ENCODE measurements around the gene RGS2. TPM values are rescaled to one million over a fixed set of nuclear protein-coding genes. Genes with fewer than 3 reads are reported as not detected.

The RGS2 gene
- total RNA-seq, 1 donor from 2014 or later, result 17.1 TPM

DNA sequence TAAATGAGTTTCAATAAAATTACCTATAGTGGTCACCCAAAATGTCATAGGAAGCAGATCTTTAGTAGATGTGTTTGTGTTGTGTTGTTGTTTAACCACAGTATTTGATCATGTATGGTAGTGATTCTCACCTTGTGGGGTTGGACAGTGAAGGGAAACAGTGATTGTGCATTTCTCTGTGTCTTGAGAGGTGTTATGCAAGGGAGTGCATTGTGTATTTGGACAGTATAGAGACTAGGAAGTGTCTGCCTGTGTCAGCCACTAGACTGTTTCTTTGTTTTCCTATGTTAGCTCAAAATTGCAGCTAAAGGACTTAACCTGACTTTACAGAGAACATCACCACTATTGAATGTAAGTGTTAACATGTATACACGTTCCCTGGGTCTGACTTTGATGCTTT lies 6.0 kb downstream of the RGS2 start:
- DNase-seq, result no peak
- ATAC-seq, result peak; percentile 34
- intact Hi-C loops (cut with micrococcal nuclease), result no loop called here

DNA sequence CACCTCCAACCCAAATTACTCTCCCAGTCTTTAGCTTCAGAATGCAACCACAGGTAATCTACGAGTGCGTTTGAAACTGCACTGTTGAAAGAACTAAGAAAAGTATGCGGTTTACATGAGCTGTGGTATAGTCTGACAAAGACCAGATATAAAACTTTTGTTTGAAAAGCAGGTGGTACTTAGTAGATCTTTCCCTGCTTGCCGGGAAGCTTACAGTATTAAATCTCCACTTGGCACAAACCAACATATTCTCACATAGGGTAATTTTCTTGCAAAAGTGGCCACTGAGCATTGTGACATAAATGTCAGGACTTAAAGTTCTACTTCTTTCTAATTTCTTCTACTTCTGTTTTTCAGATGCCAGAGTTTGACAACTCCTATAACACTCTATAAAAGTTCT lies 8.4 kb downstream of the RGS2 start:
- DNase-seq (no peak), ATAC-seq (no peak)
- intact Hi-C loops (cut with micrococcal nuclease), result no loop called here

DNA sequence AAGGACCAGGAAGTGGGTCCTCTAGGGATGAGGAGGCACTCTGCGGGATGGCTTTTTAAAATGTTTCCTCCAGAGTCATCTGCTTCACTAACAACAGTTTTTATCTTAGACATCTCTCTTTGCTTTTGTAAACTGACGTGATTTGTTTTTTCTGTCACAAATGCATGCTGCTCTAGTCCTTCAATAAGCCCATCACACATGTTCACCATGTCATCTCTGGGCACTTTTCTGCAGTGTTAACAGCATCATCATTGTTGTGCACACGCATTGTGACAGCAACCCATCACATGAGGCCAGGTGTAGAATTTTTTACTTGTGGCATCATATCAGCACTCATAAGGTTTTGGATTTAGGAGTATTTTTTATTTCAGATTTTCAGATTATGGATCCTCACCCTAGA lies 12.5 kb downstream of the RGS2 start:
- no peak for DNase-seq

DNA sequence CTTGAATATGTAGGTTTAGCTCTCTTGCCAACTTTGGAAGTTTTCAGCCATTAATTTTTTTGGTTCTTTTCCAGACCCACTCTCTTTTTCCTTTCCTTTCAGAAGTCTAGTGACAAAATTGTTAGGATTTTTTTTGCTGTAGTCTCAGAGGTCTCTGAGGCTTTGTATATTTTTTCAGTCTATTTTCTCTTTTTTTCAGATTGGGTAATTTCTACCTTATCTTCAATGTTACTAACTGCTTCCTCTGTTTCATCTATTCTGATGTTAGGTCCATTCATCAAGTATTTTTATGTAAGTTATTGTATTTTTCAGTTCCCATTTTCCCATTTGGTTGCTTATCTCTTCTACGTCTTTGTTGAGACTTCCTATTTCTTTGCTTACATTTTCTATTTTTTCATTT lies 15.7 kb downstream of the RGS2 start:
- no peak for ATAC-seq
- DNase-seq, result no peak
- intact Hi-C loops (cut with micrococcal nuclease), result no loop called here

More for the DNA sequence above, 12.5 kb downstream of the RGS2 start:
- intact Hi-C loops (cut with micrococcal nuclease), result no loop called here
- no peak for ATAC-seq

DNA sequence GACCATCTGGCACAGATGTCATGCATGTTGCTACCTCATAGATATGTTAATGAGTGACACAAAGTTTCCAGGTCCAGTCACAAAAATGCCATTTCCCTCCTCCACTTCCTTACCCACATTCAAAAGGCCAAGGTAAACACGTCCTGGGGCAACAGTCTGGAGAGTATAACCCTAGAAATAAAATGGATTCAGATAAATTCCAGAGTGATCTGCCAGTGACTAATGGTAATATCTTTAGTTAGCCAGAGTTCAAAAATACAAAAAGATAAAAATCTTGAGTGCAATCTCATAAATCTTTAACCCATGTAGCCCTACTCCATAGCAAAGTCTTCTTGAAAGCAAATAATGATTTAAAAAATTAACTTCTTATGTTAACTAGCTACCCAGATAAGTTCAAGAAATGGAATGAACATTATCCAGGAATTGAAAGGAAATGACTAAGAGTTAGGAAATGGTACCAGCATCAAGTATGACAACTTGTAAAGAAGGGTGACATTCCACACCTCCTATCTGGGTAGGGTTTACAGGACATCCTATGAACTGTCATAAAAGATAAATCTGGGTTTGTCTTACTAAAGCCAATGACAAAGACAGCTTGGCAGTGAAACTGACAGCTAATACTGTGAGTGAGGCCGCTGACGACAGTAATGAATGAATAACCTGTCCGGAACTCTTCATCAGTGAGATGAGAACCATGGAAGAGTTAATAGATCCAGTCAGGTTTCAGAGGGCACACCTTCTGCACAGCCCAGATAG lies 18.1 kb downstream of the RGS2 start:
- ATAC-seq, result no peak
- intact Hi-C loops (cut with micrococcal nuclease), result no loop called here

DNA sequence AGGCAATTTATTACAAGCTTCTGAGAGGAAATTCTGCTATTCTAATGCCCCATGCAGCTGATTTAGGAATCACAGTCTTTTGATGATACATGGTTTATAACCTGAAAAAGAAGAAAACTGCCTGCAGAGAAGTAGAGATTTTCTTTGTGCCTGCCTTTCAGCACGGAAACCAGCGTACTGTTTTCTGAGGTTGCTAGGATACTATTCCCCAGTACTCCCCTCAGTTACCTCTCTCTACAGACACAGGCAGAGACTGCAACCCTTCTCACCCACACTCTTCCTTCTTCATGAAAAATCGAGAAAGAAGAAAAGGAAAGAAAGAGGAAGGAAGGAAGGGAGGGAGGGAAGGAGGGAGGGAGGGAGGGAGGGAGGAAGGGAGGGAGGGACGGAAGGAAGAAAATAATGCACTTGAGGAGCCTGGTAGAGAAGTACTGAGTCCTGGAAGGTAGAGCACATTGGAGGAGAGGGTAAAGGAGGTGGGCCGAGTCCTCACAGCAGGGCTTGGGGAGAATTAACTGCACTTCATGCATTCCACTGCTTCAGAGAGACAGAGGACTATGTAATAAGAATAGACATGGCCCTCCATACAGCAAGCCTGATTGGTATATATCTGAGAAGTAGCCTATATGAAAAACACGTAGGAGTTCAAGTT lies 21.9 kb downstream of the RGS2 start:
- no peak for ATAC-seq
- intact Hi-C loops (cut with micrococcal nuclease), result no loop called here

More for the DNA sequence above, 18.1 kb downstream of the RGS2 start:
- DNase-seq, result no peak

DNA sequence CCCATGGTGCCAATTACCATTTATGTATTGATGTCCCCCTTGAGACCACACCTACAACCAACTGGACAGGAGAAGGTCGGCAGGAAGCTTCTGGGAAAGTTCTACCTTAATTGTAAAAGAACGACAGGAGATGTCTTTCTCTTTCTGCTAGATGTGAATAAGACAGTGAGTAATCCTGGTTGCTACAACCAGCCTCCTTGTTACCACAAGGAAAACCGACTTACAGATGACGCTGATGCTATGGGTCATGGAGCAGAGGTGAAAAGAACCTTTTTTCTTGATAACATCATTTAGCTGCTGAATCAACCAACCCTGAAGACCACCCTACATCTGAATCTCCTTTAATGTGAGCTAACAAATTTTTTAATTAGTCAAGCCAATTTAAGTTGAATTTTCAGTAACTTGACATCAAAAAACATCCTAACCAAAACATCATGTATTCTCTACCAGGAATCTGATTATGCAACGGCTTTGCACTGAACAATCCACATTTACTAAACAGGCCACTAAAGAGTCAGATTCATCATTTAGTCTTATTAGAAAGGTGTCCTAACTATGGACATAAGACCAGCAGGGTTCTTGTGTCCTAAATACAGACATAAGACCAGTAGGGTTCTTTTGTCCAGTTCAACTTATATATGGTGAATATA lies 23.0 kb downstream of the RGS2 start:
- ATAC-seq (no peak), DNase-seq (no peak)
- intact Hi-C loops (cut with micrococcal nuclease), result no loop called here

More for the DNA sequence above, 21.9 kb downstream of the RGS2 start:
- DNase-seq, result no peak

DNA sequence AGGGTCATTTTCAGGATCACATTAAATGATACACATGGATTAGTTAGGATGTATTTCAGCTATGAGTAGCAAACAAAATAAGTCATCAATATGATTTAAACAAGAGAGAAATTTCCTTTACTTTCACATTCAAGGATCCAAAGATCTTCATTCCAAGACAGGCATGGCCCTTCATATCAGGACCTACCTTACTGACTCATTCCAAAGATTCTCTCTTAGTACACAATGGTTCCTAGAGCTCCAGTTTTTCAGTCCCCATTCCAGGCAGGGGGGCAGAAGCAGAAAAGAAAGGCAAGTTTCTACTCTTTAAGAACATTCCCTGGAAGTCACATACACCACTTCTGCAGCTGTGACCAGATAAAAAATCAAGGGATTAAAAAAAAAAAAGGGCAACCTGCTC lies 23.7 kb downstream of the RGS2 start:
- no peak for ATAC-seq
- DNase-seq, result no peak
- intact Hi-C loops (cut with micrococcal nuclease), result no loop called here

DNA sequence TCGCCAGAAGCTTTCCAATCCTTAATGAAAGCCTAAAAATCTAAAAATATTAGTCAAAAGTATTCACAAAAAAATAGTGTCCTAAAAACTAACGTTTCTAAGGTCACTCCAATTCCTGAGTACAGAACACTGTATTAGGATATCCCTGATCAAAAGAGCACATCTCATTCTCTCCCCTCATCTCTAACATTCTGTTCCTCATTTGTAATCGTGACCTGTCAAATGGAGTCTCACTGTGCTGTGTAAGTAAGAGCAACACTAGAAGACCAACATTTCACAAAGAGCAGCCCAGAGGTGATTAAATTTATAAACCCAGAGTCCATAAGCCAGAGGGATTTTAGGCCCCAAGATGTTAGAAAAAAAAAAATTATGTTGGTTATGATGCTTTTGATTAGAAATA lies 26.3 kb downstream of the RGS2 start:
- intact Hi-C loops (cut with micrococcal nuclease), result no loop called here
- peak; percentile 66 for ATAC-seq

DNA sequence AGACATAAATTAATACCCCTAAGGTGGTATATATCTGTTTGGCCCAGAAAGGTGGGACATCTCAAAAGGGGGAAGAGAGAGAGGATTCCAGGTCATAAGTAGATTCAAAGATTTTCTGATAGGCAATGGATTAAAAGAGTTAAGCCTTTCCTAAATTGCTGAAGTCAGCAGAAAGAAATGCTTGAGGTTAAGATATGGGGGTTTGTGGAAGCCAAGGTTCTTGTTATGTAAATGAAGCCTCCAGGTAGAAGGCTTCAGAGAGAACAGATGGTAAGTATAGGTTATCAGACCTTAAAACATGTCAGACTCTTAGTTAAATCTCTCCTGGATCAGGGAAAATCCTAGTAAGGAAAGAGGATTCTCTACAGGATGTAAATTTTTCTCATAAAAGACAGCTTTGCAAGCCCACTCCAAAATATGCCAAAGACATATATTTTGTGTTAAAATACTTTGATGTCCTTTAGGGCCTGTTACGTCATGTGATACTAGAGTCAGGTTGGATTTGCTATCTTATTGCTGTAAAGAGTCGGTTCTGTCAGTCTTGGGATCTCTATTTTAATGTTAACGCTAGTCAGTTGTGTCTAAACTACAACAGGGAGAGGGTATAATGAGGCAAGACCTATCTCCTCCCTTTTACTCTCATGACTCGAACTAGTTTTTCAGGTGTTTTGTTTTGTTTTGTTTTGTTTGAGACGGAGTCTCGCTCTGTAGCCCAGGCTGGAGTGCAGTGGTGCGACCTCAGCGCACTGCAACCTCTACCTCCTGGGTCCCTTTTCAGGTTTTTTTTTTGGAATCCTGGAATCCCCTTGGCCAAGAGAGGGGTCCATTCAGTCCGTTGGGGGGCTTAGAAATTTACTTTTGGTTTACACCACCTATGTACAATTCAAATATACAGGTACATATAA lies 30.6 kb downstream of the RGS2 start:
- intact Hi-C loops (cut with micrococcal nuclease), result no loop called here
- no peak for ATAC-seq

More for the DNA sequence above, 26.3 kb downstream of the RGS2 start:
- DNase-seq, result no peak

DNA sequence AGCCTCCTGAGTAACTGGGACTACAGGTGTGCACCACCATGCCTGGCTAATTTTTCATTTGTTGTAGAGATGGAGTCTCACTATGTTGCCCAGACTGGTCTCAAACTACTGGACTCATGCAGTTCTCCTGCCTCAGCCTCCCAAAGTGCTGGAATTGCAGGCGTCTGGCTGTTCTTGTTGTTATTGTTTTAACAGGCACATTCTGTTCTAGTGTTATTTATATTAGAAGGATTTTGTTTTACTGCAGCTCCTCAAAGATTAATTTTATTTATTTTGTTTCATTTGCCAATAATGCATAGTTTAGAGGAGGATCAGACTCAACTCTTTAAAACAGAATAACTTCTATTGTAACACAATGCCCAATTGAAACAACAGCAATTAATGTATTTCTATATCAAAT lies 35.5 kb downstream of the RGS2 start:
- ATAC-seq (no peak), DNase-seq (no peak)
- intact Hi-C loops (cut with micrococcal nuclease), result no loop called here

More for the DNA sequence above, 30.6 kb downstream of the RGS2 start:
- DNase-seq, result no peak

DNA sequence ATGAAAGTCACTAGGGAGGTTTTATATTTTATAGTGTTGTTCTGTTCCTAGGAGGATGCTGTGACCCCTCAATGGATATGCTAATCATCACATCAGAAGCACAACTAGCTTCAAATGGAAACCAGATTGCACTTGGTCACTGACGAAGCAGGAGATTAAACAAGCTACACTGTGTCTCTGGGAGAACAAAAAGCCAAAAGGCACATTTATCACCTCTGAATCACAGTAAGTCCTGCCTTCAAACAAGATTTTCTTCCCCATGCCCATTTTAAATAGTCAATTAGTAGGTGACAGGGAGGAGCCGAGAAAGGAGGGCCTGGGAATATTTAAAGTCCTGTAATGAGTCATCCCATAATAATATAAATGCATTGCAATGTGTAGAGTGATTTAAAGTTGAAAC lies 38.1 kb downstream of the RGS2 start:
- intact Hi-C loops (cut with micrococcal nuclease), result no loop called here
- DNase-seq (no peak), ATAC-seq (no peak)

DNA sequence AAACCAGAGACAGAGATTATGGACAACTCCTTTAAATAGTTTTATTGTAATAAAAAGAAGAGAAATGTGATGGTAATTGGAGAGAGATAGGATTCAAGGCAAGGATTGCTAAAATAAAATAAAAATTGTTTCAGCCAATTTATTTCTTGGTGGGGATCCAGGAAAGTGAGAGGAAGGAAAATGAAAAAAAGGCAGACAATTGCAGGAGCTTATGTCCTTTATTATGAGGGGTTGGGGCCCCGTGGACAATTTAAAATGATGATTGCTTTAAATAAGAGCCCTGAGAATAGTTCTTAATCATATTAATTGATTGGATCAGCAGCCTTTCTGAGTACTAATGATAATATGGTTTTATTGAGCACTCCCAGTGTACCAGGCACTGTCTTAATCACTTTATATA lies 40.2 kb downstream of the RGS2 start:
- no peak for ATAC-seq
- DNase-seq, result no peak
- intact Hi-C loops (cut with micrococcal nuclease), result no loop called here

DNA sequence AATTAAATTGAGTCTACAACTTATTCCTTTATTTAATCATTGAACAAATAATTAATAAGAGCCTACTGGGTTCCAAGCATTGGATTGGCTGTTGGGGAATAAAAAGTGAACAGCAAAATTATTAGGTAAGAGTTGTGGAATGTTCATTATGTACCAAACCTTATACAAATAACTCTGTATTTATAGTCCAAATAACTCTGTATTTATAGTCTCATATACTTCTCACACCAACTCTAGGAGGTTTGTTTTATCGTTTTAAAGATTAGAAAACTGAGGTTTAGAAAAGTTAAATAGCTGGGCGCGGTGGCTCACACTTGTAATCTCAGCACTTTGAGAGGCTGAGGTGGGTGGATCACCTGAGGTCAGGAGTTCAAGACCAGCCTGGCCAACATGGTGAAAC lies 40.6 kb downstream of the RGS2 start:
- DNase-seq (no peak), ATAC-seq (no peak)
- intact Hi-C loops (cut with micrococcal nuclease), result no loop called here

DNA sequence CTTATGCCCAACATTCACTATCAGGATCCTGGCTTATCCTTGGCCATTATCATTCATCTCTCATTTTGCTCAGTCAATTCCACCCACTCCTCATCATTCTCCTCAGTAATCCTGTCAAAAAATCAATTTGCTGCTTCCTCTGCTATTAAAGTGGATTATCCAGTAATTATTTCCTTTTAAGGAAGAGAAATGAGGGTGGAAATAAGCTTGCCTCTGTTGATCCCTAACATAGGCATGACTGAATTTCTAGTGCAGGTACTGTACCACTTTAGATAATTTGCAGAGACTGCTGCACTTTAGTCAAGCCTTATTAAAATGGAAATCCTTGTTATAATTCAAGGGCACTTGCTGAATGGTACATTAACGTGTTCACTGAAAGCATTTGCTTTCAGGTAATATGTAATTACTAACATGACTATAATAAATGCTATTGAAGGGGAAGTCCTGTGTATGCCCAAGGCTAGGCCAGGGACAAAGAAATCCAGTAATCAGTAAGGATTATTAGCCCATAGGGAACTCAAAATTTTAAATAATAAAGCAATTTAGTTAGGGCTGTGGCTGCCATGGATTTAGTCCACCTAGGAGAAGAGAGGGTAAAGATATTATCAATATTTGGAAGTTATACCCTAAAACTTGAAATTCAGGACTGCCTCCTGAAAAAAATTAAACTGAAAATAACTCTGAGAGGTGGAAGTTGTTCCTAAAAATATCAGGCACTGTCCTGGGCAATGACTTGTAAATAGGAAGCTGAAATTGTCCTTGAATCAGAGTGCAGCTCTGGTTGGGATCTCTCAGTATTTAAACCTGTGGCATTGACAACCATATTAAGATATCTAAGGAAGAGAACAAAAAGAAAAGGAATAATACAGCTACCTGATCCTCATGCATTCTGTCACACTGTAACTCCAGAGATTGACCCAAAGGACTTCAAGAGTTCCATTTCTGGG lies 43.4 kb downstream of the RGS2 start:
- ATAC-seq, result peak; percentile 21
- intact Hi-C loops (cut with micrococcal nuclease), result no loop called here

DNA sequence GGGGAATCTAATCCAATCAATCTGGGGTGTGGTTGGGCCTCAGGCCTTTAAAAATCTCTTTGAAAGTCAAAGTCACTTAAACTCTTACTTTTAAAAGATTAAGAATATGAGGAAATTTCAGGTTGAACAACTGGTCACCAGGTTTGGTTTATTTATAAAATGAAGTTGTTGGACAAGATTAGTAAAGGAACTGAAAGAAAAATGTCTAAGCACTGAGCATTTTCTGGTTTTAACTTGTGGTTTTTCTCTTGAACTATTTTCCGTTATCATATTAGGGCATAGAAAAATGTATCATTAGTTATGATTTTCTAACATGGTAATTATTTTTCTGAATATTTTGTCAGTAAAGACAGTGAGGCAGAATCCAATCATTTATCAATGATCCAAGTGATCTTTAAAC lies 49.6 kb downstream of the RGS2 start:
- ATAC-seq (no peak), DNase-seq (no peak)
- intact Hi-C loops (cut with micrococcal nuclease), result no loop called here

More for the DNA sequence above, 43.4 kb downstream of the RGS2 start:
- no peak for DNase-seq

DNA sequence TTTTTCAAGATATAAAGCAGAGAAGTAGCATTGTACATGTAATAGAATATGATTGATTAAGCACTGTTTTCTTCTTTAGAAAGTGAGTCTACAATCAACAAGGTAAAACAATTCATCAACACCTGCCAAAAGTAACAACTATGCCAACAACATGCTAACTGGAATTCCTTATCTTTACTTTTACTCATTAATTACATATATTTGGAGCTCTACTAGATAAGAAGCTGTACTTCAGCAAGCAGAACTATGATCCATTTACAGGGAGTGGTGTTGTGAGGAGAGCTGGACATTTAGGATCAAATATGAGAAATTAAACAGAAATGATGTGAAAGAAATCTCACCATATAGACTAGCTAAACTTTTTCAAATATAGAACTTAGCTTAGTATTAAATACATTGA lies 51.0 kb downstream of the RGS2 start:
- intact Hi-C loops (cut with micrococcal nuclease), result no loop called here
- ATAC-seq, result no peak
- DNase-seq, result no peak

DNA sequence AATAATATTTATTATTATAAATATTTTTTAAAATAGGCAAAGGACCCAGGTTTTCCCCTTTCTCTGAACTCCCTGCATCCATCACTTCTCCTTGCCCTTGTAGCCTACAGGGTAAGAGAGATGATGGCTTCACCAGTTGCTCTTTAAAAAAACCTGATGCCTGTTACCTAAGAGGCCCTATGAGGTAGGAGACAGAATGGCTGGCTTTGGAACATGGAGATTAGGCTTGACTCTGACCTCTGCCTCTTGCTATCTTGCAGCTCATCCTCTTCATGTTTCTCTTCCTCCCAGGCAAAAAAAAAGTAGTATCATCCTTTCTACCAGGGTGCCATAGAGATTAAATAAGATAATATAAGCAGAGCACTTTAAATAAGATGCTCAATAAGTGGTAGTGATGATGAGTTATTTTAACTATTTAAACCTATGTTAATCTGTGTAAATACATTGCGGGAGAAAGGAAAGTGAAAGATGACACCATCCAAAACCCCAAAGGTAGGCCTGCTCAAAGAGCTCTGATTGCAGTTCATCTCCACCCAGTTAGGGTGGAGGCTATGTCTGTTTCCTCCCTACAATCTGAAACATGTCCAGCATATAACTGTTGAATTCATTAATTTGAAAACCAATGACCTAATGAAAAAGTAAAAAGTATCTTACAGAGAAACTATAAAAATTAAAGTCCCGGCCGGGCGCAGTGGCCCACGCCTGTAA lies 51.8 kb downstream of the RGS2 start:
- no peak for DNase-seq
- ATAC-seq, result no peak
- intact Hi-C loops (cut with micrococcal nuclease), result no loop called here
